DMS 273 treated with DMSO at 0.1 percent for 48 hours (cell line): Measurements from ENCODE around the gene CD164L2.

Experiments
- DNase-seq: peaks from one replicate; lab custom pipeline; 2025; lab: John Stamatoyannopoulos, UW

Gene CD164L2

GRCh38 chr1:27363766-27364695, 19.1 kb downstream of the CD164L2 start:
- no peak for DNase-seq

DNA sequence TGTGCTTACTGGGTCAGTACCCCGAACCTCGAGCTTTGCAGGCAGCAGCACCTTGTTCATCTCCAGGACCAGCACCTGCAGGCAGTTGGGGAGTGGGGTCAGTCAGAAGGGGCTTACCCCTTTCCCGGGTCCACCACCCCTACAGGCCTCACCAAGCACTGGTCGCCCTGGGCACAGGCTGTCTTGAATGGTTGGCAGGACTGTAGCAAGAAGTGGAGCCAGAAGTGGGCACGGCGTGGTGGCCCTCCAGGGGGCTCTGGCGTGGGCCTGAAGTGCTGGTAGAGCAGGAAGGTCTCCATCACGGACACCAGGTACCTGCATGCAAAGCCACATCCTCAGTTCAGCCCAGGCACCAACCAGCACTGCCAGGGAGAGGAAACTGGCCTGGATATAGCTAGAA, 21.6 kb downstream of the CD164L2 start:
- no peak for DNase-seq

DNA sequence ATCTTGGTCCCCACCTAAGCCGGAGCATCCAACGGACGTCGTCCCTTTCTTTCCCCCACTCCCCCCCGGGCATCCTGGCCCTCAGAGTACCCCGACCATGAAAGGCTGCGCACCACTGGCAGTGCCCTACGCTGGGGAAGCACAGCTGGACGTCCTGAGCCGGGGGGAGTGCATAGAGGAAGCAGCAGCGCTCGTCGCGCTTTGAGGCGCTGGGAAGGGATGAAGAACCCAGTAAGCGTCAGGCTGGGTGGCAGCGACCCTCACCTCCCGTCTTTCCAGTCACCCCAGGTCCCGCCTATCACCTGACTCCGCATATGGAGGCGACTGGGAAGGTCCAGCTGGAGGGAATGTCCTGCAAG, 22.1 kb downstream of the CD164L2 start:
- no peak for DNase-seq

DNA sequence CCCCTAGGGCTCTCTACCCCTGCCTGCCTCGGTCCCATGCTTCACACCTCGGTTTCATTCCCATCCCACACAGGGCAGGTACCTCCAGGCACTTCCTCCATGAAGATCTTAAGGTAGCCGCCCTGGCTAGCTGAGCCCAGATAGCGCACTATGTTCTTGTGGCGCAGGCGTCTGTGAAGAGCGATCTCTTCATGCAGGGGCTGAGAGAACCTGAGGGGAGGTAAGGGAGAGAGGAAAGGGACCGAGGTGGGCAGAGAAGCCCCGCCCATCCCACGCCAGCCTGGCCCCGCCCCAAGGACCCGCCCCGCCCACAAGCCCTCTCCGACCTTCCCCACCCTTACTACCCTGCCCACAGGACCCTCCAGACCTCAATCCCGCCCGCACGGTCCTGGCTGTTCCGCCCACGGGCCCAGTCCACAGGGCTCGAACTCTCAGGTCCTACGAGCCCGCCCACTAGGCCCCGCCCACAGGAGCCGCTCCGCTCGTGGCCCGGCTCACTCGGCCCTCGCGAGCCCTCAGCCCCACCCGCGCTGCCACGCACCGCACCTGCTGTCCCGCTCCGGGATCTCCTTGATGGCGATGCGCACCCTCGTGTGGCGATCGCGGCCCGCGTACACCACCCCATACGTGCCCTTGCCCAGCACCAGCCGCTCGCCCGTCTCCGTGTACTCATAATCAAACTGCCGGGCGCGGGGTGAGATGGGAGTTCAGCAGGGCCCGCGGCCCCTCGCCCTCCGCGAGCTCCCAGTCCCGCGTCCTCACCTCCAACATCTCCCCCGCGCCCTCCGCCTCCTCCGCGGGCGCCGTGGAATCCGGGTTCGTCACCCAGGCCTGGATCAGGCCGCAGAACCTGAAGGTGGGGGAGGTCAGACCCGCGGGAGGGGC, 22.7 kb downstream of the CD164L2 start:
- no peak for DNase-seq

DNA sequence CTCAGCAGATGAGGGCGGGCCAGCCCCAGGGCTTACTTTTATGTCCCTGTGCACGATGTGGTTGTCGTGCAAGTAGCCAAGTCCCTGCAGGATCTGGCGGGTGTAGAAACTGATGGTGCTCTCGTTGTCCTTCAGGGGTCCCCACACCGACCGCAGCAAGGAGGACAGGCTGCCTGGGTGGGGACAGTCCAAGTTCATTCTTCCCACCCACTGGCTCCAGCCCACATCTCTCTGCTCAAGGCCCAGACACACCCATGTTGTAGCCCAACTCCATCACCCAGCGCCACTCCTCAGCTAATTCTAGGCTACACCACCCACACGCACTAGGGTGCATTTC, 23.3 kb downstream of the CD164L2 start:
- no peak for DNase-seq

DNA sequence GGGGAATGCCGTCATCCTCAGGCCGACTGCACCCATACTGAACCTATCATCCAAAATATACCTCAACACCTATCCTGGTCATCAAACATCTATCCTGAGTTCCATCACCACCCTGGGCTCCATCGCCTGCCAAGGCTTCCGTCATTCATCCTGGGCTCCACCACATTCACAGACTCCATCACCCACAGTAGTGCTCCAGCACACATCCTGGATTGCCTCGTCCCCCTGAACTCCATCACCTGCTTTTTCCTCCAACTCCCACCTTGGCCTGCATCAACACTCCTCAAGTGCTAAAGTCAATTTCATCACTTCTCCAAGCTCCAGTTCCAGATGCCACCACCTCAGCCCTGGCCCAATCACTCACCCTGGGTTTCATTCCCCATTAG, 24.2 kb downstream of the CD164L2 start:
- no peak for DNase-seq

DNA sequence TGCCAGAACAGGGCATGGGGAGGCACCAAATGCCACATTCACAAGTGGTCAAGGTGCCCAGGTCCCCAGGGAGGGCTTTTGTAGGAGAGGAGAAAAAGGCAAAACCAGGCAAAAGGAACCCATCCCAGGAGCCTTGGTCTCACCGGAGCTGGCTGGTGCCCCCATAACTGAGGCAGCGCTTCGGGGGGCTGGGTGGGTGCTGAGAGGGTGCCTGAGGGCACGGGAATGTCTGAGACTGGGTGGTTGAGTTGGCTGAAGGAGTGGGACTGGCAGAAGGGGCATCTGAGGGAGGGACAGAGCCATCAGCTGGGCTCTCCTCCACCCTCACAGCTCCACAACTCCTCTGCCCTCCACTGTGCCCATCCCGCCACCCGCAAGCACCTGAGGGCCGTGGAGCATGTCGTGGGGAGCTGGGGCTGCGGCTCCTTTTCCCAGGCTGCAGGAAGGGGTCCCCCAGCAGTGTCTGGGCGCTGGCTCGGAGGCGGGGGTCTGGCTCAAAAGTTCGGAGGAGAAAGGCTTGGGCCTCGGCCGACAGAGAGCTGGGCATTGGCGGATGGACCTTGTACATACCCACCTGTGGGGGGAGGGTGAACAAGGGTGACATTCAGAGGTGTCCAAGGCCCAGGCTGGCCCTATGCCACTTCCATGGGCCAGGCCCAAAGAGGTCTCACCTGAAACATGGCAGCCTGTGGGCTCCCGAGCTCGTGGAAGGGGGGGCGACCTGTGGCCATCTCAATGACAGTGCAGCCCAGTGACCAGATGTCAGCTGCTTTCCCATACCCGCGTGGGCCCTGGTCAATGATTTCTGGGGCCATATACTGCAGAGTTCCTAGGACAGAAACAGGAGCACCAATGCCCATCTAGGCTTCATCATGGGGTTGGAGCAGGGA, 24.9 kb downstream of the CD164L2 start:
- no peak for DNase-seq

- DNase-seq = peak; percentile 38
Measured at GRCh38 chr1:27357281-27358037, 25.7 kb downstream of the CD164L2 start.

GRCh38 chr1:27356619-27357280, 26.4 kb downstream of the CD164L2 start:
- no peak for DNase-seq

DNA sequence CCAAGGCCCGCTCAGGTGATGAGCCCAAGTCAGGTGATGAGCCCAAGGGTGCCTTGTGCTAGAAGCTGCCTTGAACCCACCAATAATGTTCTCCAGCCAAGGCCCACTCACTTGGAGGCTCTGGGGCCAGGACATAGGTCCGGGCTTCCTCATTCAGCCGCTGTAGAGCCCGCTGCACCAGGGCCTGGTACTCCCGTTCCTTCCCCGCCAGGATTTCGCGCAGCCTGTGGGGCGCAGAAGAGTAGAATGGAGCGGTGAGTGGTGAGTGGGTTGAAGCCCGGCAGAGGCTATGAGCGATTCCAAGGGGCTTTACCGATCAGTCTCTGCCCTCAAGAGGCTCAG, 26.9 kb downstream of the CD164L2 start:
- no peak for DNase-seq

- DNase-seq = no peak
Measured at GRCh38 chr1:27355683-27356082, 27.4 kb downstream of the CD164L2 start.

GRCh38 chr1:27353629-27354028, 29.5 kb downstream of the CD164L2 start:
- DNase-seq = no peak

DNA sequence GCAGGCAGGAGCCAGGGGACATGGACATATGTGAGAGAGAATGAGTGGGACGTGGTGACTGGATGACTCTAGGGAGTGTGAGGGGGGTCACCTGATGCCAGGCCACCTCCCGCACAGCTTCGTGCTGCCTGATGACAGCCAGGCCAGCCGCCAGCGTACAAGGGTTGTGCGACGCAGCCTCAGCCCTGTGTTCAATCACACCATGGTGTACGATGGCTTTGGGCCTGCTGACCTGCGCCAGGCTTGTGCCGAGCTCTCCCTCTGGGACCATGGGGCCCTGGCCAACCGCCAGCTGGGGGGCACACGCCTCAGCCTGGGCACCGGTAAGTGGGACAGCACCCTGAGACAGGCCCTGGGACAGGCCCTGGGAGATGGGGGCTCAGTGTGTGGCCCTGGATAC, 30.0 kb downstream of the CD164L2 start:
- no peak for DNase-seq

- no peak for DNase-seq
Measured at GRCh38 chr1:27351541-27352107, 31.5 kb downstream of the CD164L2 start.

DNA sequence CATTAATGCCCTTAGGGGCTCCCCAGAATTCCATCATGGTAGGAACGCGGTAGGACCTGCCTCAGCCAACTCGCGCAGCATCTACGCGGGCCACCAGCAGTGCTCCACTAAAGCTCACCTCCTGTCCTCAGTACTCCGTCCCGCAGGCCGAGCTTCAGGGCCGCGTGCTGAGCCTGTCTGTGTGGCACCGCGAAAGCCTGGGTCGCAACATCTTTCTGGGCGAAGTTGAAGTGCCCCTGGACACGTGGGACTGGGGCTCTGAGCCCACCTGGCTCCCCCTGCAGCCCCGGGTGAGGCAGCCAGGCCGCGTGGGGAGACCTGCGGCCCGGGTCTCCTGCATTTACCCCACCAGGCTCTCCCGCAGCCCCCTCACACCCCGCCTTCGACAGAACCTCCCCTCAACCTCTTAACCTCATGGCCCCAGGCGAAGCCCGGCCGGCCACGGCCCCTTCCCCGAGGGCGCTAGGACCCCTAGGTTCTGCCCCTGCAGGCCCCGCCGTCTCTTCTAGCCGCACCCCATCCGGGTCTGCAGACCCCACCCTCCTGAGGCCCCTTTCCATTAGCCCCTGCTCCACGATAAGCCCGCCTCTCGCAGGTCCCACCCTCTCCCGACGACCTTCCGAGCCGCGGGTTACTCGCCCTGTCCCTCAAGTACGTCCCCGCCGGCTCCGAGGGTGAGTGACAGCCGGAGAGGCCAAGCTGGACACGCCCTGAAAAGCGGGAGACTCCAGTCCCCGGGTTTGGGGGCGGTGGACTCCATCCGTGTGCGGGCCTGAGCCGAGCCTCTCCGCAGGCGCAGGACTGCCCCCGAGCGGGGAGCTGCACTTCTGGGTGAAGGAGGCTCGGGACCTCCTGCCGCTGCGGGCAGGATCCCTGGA, 32.2 kb downstream of the CD164L2 start:
- DNase-seq = no peak

- no peak for DNase-seq
Measured at GRCh38 chr1:27349784-27350662, 33.1 kb downstream of the CD164L2 start.

- no peak for DNase-seq
Measured at GRCh38 chr1:27348861-27349783, 34.0 kb downstream of the CD164L2 start.
